Measurements from ENCODE around the gene NRROS.
A peak's percentile ranks its signal among the peaks of the same experiment; 100 is the strongest.

Gene NRROS

DNA sequence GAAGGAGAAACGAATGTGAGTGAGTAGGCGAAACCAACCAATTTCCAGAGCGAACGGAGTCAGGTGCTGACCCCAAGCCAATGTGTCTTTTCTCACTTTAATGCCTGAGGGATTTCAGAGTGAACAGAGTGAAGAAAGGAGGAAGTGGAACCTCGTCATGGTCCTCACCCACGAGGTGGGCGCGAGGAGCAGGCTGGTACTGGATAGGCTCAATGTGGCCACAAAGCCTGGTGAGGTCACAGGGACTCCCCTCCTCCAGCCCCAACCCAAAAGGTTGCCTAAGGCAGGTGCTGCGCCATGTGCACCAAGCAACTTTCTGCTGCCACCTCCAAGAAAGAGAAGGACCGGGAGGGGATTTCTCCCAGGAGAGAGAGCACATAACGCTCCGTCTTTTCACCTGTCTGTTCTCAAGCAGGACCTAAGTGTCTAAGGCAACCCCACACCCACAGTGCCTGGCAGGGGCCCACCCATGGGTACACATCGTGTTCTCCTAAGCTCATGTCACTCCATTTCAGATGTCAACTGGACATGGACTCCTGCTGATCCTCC is 3.8 kb downstream of the NRROS start:
- no peaks in the 10 kb centered on the region for H3K79me2 ChIP-seq (ENCODE audit: control insufficient read depth, insufficient read depth, low read length, poor library complexity)
- no peak overlapping the region for H3K18ac ChIP-seq (ENCODE audit: low read length)
- no peak overlapping the region for H2AK5ac ChIP-seq (ENCODE audit: low read length)
- no peak overlapping the region for H3K27ac ChIP-seq (ENCODE audit: low read depth, low read length)
- H4K91ac ChIP-seq (ENCODE audit: low read depth, low read length): no peak overlapping the region
- no peaks in the 10 kb centered on the region for H3K79me1 ChIP-seq (ENCODE audit: low read length)
- H3K27me3 ChIP-seq (ENCODE audit: insufficient read depth, low read length): peaks cover 13% of the 10 kb centered on the region
- H2BK12ac ChIP-seq (ENCODE audit: low read length): no peak overlapping the region
- no peak overlapping the region for H3K14ac ChIP-seq (ENCODE audit: low read length)
- H3K9ac ChIP-seq (ENCODE audit: low read length): no peak overlapping the region
- H3K36me3 ChIP-seq (ENCODE audit: control insufficient read depth in 1 of 2, insufficient read depth in 2 of 2, low read length in 2 of 2): no peaks in the 10 kb centered on the region
- H3K4me3 ChIP-seq (ENCODE audit: low read depth, low read length): peak overlapping the region; percentile 18
- H4K8ac ChIP-seq (ENCODE audit: low read depth, low read length): no peak overlapping the region
- H3K4me2 ChIP-seq (ENCODE audit: low read length): no peak overlapping the region
- no peak overlapping the region for H3K4ac ChIP-seq (ENCODE audit: low read depth, low read length)
- H3K4me1 ChIP-seq (ENCODE audit: control insufficient read depth in 1 of 2, insufficient read depth in 2 of 2, low read length in 2 of 2): peaks cover 0 to 2% of the 10 kb centered on the region in 2 experiments
- no peak overlapping the region for H2BK120ac ChIP-seq (ENCODE audit: insufficient read depth, low read length, poor library complexity)
- no peak overlapping the region for H2BK5ac ChIP-seq (ENCODE audit: low read depth, low read length, poor library complexity)
- H3K9me3 ChIP-seq (ENCODE audit: insufficient read depth, low read depth, low read length): no peaks in the 10 kb centered on the region
- no peak overlapping the region for H2AFZ ChIP-seq (ENCODE audit: insufficient read depth, low read length, poor library complexity)
- WGBS (ENCODE audit: extremely low coverage, insufficient coverage, insufficient read length): no CpG with 5 or more reads among the region's 13 CpGs
- H4K12ac ChIP-seq (ENCODE audit: low read depth, low read length): no peak overlapping the region
- DNase-seq: peak; percentile 33
- H3K23ac ChIP-seq (ENCODE audit: low read length): no peak overlapping the region

DNA sequence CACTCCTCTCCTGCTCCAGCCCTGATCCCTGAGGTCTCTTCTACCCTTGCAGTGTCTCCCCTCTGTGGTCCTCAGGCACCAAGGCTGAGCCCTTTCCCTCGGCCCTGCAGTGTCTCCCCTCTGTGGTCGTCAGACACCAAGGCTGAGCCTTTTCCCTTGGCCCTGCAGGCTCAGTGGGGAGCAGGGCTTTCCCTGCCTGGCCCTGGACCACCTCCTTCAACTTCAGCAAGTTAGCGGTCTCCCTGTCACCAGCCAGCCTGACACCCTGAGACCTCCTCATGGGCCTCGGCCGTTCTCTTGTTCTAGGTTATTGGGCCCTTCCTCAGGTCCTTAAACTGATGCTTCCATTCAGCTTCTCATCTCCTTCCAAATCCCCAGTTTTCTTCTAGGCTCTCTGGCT is 4.3 kb downstream of the NRROS start:
- no peak overlapping the region for H3K27ac ChIP-seq (ENCODE audit: low read depth, low read length)
- no CpG with 5 or more reads among the region's 5 CpGs for WGBS (ENCODE audit: extremely low coverage, insufficient coverage, insufficient read length)

DNA sequence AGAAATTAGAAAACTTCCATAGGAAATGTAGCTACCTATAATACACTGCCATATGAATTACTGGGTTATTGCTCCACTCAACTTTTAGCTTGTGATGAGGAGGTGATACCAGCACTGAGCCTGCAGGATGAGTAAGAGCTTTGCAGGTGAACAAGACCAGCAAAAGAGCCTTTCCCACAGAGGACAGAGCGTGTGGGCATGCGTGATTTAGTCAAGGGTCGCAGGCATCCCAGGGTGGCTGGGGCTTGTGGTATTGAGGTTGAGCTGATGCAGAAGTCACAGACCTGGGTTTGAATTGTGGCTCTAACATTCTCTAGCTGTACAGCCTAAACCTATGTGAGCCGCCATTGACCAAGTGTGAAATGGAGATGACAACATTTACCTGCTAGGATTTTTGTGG is 5.6 kb downstream of the NRROS start:
- no peak overlapping the region for H3K4me3 ChIP-seq (ENCODE audit: low read depth, low read length)

More for the DNA sequence above, 4.3 kb downstream of the NRROS start:
- Histone ChIP-seq H4K12ac (ENCODE audit: low read depth, low read length) (no peak overlapping the region), H3K4me3 (ENCODE audit: low read depth, low read length) (peak overlapping the region; percentile 18), H2BK5ac (ENCODE audit: low read depth, low read length, poor library complexity) (no peak overlapping the region), H3K36me3 (ENCODE audit: control insufficient read depth in 1 of 2, insufficient read depth in 2 of 2, low read length in 2 of 2) (no peaks in the 10 kb centered on the region), H3K18ac (ENCODE audit: low read length) (no peak overlapping the region), H3K23ac (ENCODE audit: low read length) (no peak overlapping the region), H3K9ac (ENCODE audit: low read length) (no peak overlapping the region), H3K4me2 (ENCODE audit: low read length) (no peak overlapping the region), H4K91ac (ENCODE audit: low read depth, low read length) (no peak overlapping the region), H2BK120ac (ENCODE audit: insufficient read depth, low read length, poor library complexity) (no peak overlapping the region), H2AK5ac (ENCODE audit: low read length) (no peak overlapping the region), H4K8ac (ENCODE audit: low read depth, low read length) (no peak overlapping the region), H3K4ac (ENCODE audit: low read depth, low read length) (no peak overlapping the region), H3K79me2 (ENCODE audit: control insufficient read depth, insufficient read depth, low read length, poor library complexity) (no peaks in the 10 kb centered on the region), H3K9me3 (ENCODE audit: insufficient read depth, low read depth, low read length) (no peaks in the 10 kb centered on the region), H3K14ac (ENCODE audit: low read length) (no peak overlapping the region), H3K27me3 (ENCODE audit: insufficient read depth, low read length) (peaks cover 10% of the 10 kb centered on the region), H3K79me1 (ENCODE audit: low read length) (no peaks in the 10 kb centered on the region), H2AFZ (ENCODE audit: insufficient read depth, low read length, poor library complexity) (no peak overlapping the region), H2BK12ac (ENCODE audit: low read length) (no peak overlapping the region), H3K4me1 (ENCODE audit: control insufficient read depth in 1 of 2, insufficient read depth in 2 of 2, low read length in 2 of 2) (peaks cover 0 to 2% of the 10 kb centered on the region in 2 experiments)
- no peak for DNase-seq

DNA sequence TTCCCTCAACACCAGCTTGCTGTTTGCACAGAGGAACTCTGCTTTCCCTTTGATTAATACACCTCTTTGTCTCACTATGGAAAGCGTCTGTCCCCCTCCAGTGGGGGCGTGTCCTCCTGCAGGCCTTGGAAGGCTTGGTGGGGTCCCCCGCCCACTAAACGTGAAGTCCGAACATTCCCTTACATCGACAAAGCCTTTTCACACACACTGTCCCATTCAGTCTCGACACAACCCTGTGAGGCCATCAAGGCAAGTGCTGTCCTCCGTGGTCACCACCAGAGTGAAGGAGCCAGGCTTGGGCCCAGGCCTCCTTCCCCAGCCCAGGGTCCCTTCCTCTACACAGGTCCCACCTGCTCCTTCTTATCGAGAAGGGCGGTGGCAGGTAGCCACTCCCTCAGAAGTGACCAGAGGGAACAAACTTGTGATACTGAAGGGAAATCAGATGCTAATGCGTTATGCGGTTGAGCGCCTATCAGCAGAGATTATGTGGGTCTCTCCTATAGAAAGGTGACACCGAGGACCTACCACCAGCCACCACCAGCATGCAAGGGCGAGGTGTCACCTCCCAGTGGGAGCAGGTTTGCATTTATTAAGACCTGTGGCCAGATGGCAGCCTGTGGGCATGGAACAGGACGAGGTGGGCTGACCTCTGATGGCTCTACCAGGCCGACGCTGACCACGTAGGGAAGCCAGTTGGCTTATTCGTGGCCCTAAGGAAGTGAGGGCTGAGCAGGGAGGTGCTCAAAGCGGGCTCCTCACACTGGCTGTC is 6.6 kb downstream of the NRROS start:
- no peak overlapping the region for H3K4me2 ChIP-seq (ENCODE audit: low read length)
- no peak overlapping the region for H3K4ac ChIP-seq (ENCODE audit: low read depth, low read length)
- no peak overlapping the region for H3K23ac ChIP-seq (ENCODE audit: low read length)
- H3K79me2 ChIP-seq (ENCODE audit: control insufficient read depth, insufficient read depth, low read length, poor library complexity): no peaks in the 10 kb centered on the region
- H2BK5ac ChIP-seq (ENCODE audit: low read depth, low read length, poor library complexity): no peak overlapping the region
- no peaks in the 10 kb centered on the region for H3K9me3 ChIP-seq (ENCODE audit: insufficient read depth, low read depth, low read length)
- WGBS (ENCODE audit: extremely low coverage, insufficient coverage, insufficient read length): no CpG with 5 or more reads among the region's 21 CpGs
- H3K36me3 ChIP-seq (ENCODE audit: control insufficient read depth in 1 of 2, insufficient read depth in 2 of 2, low read length in 2 of 2): no peaks in the 10 kb centered on the region
- H3K27ac ChIP-seq (ENCODE audit: low read depth, low read length): no peak overlapping the region
- H2BK12ac ChIP-seq (ENCODE audit: low read length): no peak overlapping the region
- H2BK120ac ChIP-seq (ENCODE audit: insufficient read depth, low read length, poor library complexity): no peak overlapping the region
- no peak overlapping the region for H4K91ac ChIP-seq (ENCODE audit: low read depth, low read length)
- no peak overlapping the region for H3K4me3 ChIP-seq (ENCODE audit: low read depth, low read length)
- H4K12ac ChIP-seq (ENCODE audit: low read depth, low read length): no peak overlapping the region
- H4K8ac ChIP-seq (ENCODE audit: low read depth, low read length): no peak overlapping the region
- no peak overlapping the region for H2AFZ ChIP-seq (ENCODE audit: insufficient read depth, low read length, poor library complexity)
- no peak overlapping the region for H2AK5ac ChIP-seq (ENCODE audit: low read length)
- no peaks in the 10 kb centered on the region for H3K4me1 ChIP-seq (ENCODE audit: control insufficient read depth in 1 of 2, insufficient read depth in 2 of 2, low read length in 2 of 2)
- DNase-seq: no peak
- no peak overlapping the region for H3K14ac ChIP-seq (ENCODE audit: low read length)
- no peaks in the 10 kb centered on the region for H3K79me1 ChIP-seq (ENCODE audit: low read length)
- H3K18ac ChIP-seq (ENCODE audit: low read length): no peak overlapping the region
- no peak overlapping the region for H3K9ac ChIP-seq (ENCODE audit: low read length)
- no peaks in the 10 kb centered on the region for H3K27me3 ChIP-seq (ENCODE audit: insufficient read depth, low read length)

More for the DNA sequence above, 5.6 kb downstream of the NRROS start:
- Histone ChIP-seq H2AK5ac (ENCODE audit: low read length) (no peak overlapping the region), H3K14ac (ENCODE audit: low read length) (no peak overlapping the region), H3K9ac (ENCODE audit: low read length) (no peak overlapping the region), H4K12ac (ENCODE audit: low read depth, low read length) (no peak overlapping the region), H3K79me2 (ENCODE audit: control insufficient read depth, insufficient read depth, low read length, poor library complexity) (no peaks in the 10 kb centered on the region), H2BK120ac (ENCODE audit: insufficient read depth, low read length, poor library complexity) (no peak overlapping the region), H3K79me1 (ENCODE audit: low read length) (no peaks in the 10 kb centered on the region), H3K23ac (ENCODE audit: low read length) (no peak overlapping the region), H3K4me1 (ENCODE audit: control insufficient read depth in 1 of 2, insufficient read depth in 2 of 2, low read length in 2 of 2) (no peaks in the 10 kb centered on the region), H3K27me3 (ENCODE audit: insufficient read depth, low read length) (peaks cover under 1% of the 10 kb centered on the region), H3K36me3 (ENCODE audit: control insufficient read depth in 1 of 2, insufficient read depth in 2 of 2, low read length in 2 of 2) (no peaks in the 10 kb centered on the region), H2BK5ac (ENCODE audit: low read depth, low read length, poor library complexity) (no peak overlapping the region), H2AFZ (ENCODE audit: insufficient read depth, low read length, poor library complexity) (no peak overlapping the region), H4K8ac (ENCODE audit: low read depth, low read length) (no peak overlapping the region), H3K27ac (ENCODE audit: low read depth, low read length) (no peak overlapping the region), H3K4ac (ENCODE audit: low read depth, low read length) (no peak overlapping the region), H3K18ac (ENCODE audit: low read length) (no peak overlapping the region), H3K9me3 (ENCODE audit: insufficient read depth, low read depth, low read length) (no peaks in the 10 kb centered on the region), H2BK12ac (ENCODE audit: low read length) (no peak overlapping the region), H4K91ac (ENCODE audit: low read depth, low read length) (no peak overlapping the region), H3K4me2 (ENCODE audit: low read length) (no peak overlapping the region)
- no CpG with 5 or more reads among the region's 4 CpGs for WGBS (ENCODE audit: extremely low coverage, insufficient coverage, insufficient read length)
- DNase-seq: no peak

Data from trophoblast cell (in vitro differentiated cells and primary cell).